Stimulated activated memory B cell treated with anti-CD40 and anti-IgM and Interleukin-4, amounts not matched to agents 10 μg/mL and 1 μg/mL and 100 μg/mL, for 72 hours (primary cell): ENCODE measurements around the gene CDX2.
A peak's percentile ranks its signal among the peaks of the same experiment; 100 is the strongest.

Source experiments
- ATAC-seq: fragments of 150-1000 bp; cut with Tn5 transposase; 2 replicates; pipeline ENCODE4 v1.10.0; 2021
- H3K27ac Mint-ChIP-seq: one replicate; pipeline ENCODE4 v1.8.0; 2022; ENCODE audit warnings: mild to moderate bottlenecking, mixed read lengths
- H3K27me3 Mint-ChIP-seq: one replicate; pipeline ENCODE4 v1.8.0; 2022; ENCODE audit warnings: mixed read lengths
- H3K36me3 Mint-ChIP-seq: one replicate; pipeline ENCODE4 v1.8.0; 2022; ENCODE audit warnings: mixed read lengths
- H3K4me1 Mint-ChIP-seq: one replicate; pipeline ENCODE4 v1.8.0; 2022; ENCODE audit warnings: mixed read lengths
- H3K4me3 Mint-ChIP-seq: one replicate; pipeline ENCODE4 v1.8.0; 2022; ENCODE audit warnings: mild to moderate bottlenecking, moderate library complexity, mixed read lengths
- H3K9me3 Mint-ChIP-seq: one replicate; pipeline ENCODE4 v1.8.0; 2022; ENCODE audit warnings: mixed read lengths

The CDX2 gene

DNA sequence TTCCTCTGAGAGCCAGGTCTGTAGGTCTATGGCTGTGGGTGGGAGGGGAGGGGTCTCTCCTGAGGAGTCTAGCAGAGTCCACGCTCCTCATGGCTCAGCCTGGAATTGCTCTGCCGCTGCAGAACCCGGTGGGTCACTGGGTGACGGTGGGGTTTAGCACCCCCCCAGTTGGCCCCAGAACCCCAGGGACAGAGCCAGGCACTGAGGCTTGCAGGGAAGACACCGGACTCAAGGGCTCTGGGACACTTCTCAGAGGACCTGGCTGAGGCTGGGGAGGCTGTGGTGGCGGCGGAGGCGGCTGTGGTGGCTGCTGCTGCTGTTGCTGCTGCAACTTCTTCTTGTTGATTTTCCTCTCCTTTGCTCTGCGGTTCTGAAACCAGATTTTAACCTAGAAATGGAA lies 6.1 kb downstream of the CDX2 start:
- Mint-ChIP-seq H3K36me3 (no peaks in the 10 kb centered on the region), H3K4me1 (peaks cover 33% of the 10 kb centered on the region), H3K27ac (no peak overlapping the region), H3K27me3 (peaks cover 81% of the 10 kb centered on the region), H3K9me3 (no peaks in the 10 kb centered on the region), H3K4me3 (no peak overlapping the region)
- ATAC-seq: no peak

- ATAC-seq: no peak
- H3K27ac Mint-ChIP-seq: no peak overlapping the region
- no peak overlapping the region for H3K4me3 Mint-ChIP-seq
- H3K36me3 Mint-ChIP-seq: no peaks in the 10 kb centered on the region
- peaks cover 74% of the 10 kb centered on the region for H3K27me3 Mint-ChIP-seq
- H3K4me1 Mint-ChIP-seq: peaks cover 26% of the 10 kb centered on the region
- H3K9me3 Mint-ChIP-seq: no peaks in the 10 kb centered on the region
Measured at GRCh38 chr13:27962128-27962841, 6.8 kb downstream of the CDX2 start.

- peak overlapping the region; percentile 41 for H3K4me3 Mint-ChIP-seq
- H3K36me3 Mint-ChIP-seq: no peaks in the 10 kb centered on the region
- ATAC-seq: no peak
- H3K27me3 Mint-ChIP-seq: peaks cover 66% of the 10 kb centered on the region
- peaks cover 22% of the 10 kb centered on the region for H3K4me1 Mint-ChIP-seq
- no peak overlapping the region for H3K27ac Mint-ChIP-seq
- H3K9me3 Mint-ChIP-seq: no peaks in the 10 kb centered on the region
Measured at GRCh38 chr13:27961227-27962085, 7.7 kb downstream of the CDX2 start.

GRCh38 chr13:27960362-27961226 lies 8.5 kb downstream of the CDX2 start:
- Mint-ChIP-seq H3K4me3 (peak overlapping the region; percentile 48), H3K9me3 (no peaks in the 10 kb centered on the region), H3K36me3 (no peaks in the 10 kb centered on the region), H3K4me1 (peaks cover 16% of the 10 kb centered on the region), H3K27me3 (peaks cover 66% of the 10 kb centered on the region), H3K27ac (no peak overlapping the region)
- peak; percentile 57 for ATAC-seq

DNA sequence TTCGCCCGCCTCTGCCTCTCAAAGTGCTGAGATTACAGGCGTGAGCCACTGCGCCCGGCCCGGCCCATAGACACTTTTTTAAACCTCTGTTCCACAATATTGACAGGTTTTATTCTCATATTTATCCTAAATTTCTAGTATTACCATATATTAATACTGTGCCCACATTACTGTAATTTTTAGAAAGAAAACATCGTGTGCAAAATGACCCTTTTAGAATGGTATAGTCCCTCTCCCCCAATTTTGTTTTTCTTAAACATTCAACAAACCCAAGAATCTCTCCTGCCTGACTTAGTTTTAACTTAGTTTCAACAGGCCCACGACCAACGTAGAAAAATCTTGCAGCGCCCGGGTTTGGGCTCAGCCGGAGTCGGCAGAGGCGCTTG lies 9.1 kb downstream of the CDX2 start:
- peaks cover 66% of the 10 kb centered on the region for H3K27me3 Mint-ChIP-seq
- no peaks in the 10 kb centered on the region for H3K36me3 Mint-ChIP-seq
- ATAC-seq: no peak
- no peaks in the 10 kb centered on the region for H3K9me3 Mint-ChIP-seq
- peaks cover 16% of the 10 kb centered on the region for H3K4me1 Mint-ChIP-seq
- peak overlapping the region; percentile 48 for H3K4me3 Mint-ChIP-seq
- H3K27ac Mint-ChIP-seq: no peak overlapping the region

DNA sequence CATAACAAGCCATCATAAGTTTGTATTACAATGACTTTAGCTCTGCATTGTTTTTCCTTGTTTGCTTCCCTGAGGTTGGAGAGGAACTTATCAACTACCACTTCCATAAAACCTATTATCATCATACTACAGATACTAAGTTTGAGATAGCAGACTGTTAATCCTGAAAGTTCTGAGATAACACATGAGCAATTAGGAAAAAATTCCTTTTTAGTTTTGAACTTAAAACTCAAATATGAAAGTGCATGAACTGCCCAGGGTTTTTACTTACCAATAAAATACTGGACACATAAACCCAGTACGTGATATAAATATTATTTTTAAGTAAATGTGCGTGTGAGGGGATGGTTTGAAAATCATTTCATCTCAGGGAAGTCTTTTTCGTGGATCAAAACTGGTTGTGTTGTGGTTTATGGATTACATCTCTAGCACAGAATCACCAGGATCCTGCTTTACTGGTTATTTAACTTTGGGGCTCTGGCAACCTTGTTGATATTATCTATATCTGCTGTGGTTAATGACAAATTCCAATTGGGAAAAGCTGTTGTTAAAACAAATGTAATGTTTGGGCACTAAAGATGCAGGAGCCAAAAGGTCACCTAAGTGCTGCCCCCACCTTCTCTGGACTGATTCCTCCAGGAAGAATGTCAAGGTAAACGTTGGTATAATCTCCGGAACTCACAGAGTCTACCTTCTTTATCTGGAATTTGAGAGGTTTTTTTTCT lies 12.4 kb downstream of the CDX2 start:
- ATAC-seq: no peak
- no peaks in the 10 kb centered on the region for H3K36me3 Mint-ChIP-seq
- H3K9me3 Mint-ChIP-seq: no peaks in the 10 kb centered on the region
- peaks cover 61% of the 10 kb centered on the region for H3K27me3 Mint-ChIP-seq
- no peak overlapping the region for H3K4me3 Mint-ChIP-seq
- H3K4me1 Mint-ChIP-seq: peaks cover 31% of the 10 kb centered on the region
- H3K27ac Mint-ChIP-seq: no peak overlapping the region

- H3K9me3 Mint-ChIP-seq: peaks cover under 1% of the 10 kb centered on the region
- no peak overlapping the region for H3K4me3 Mint-ChIP-seq
- peaks cover 61% of the 10 kb centered on the region for H3K27me3 Mint-ChIP-seq
- no peaks in the 10 kb centered on the region for H3K36me3 Mint-ChIP-seq
- peaks cover 16% of the 10 kb centered on the region for H3K4me1 Mint-ChIP-seq
- no peak overlapping the region for H3K27ac Mint-ChIP-seq
- no peak for ATAC-seq
Measured at GRCh38 chr13:27955014-27955591, 14.0 kb downstream of the CDX2 start.

DNA sequence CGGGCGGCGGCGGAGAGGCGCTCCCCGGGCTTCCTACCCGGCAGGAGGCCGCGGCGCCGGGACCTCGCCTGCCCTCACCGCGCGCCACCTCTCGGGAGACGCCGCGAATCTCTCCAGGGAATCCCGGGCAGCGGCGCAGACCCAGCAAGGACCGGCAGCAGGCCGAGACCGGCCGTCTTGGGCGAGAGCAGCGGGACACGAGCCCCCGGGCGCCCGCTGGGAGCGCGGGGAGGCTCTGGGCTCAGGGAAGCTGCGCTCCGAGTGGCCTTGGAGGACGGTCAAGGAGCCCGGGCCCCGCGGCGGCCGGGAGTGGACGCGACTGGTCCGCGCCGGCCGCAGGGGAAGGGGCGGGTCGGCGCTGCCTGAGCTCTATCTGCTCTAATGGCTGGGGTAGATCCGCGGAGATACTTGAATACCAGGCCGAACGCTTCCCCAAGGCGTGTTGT lies 14.7 kb downstream of the CDX2 start:
- Mint-ChIP-seq H3K4me3 (peak overlapping the region; percentile 76), H3K27ac (no peak overlapping the region), H3K4me1 (peaks cover 15% of the 10 kb centered on the region), H3K9me3 (peaks cover 4% of the 10 kb centered on the region), H3K36me3 (no peaks in the 10 kb centered on the region), H3K27me3 (peaks cover 57% of the 10 kb centered on the region)
- no peak for ATAC-seq

GRCh38 chr13:27953676-27954405 lies 15.3 kb downstream of the CDX2 start:
- H3K4me3 Mint-ChIP-seq: peak overlapping the region; percentile 76
- H3K4me1 Mint-ChIP-seq: peaks cover 15% of the 10 kb centered on the region
- no peak overlapping the region for H3K27ac Mint-ChIP-seq
- H3K9me3 Mint-ChIP-seq: peaks cover 4% of the 10 kb centered on the region
- H3K27me3 Mint-ChIP-seq: peaks cover 59% of the 10 kb centered on the region
- peak; percentile 82 for ATAC-seq
- H3K36me3 Mint-ChIP-seq: no peaks in the 10 kb centered on the region

DNA sequence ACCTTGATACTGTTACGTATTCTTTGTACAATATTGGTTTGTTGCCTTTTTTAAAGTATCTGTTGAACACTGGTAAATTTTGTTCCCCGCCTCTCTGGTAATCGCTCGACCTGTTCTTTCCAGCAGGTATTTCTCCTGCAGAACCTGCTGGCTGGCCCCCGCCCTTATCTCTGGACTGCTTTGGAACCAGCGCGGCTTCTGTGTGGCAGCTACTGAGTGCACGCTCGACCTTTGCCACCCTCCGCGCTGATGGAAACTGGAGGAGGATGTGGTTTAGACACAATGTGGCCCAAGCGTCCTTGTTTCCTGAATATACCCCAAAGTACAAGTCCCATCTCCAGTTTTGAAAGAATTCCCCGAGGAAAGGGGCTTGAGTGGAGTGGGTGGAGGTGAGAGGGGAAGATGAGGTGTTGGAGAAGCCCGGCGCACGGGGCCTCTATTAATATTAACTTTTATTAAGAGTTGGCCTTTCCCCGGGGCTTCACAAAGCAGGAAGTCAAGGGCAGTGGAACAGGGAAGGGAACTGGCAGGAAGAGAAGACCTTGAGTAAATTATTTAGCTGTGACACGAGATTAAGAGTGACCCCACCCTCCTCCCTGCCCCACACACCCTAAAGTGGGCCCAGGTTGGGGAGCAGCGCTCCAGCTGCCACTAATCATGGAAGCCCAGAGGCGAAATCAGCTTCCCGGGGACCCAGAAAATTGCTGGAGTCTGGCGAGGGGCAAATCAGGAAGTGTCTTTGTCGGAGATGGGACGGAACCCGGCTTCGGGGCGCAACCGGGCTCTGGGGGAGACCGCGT lies 16.0 kb downstream of the CDX2 start:
- peaks cover 64% of the 10 kb centered on the region for H3K27me3 Mint-ChIP-seq
- H3K9me3 Mint-ChIP-seq: peaks cover 6% of the 10 kb centered on the region
- H3K4me3 Mint-ChIP-seq: peak overlapping the region; percentile 62
- ATAC-seq: no peak
- no peaks in the 10 kb centered on the region for H3K36me3 Mint-ChIP-seq
- H3K27ac Mint-ChIP-seq: no peak overlapping the region
- peaks cover 15% of the 10 kb centered on the region for H3K4me1 Mint-ChIP-seq

DNA sequence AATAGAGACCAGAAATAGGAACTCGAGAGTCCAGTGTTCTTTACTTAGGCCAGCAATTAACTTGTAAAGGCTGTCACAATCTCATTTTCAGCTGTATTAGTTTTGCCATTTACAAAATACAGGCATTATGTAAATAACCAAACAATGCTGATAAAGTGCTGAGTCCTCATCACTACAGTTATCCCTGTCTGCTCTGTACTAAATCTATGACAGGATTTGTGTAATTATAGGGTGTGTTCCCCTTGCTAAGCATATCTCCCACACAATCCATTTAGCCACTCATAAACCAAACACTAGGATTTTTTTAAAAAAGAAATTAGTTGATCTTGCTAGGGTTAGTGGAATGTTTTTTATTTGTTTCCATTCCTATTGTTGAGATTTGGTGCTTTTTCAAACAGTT lies 26.1 kb downstream of the CDX2 start:
- no peak for ATAC-seq
- Mint-ChIP-seq H3K4me1 (no peaks in the 10 kb centered on the region), H3K4me3 (no peak overlapping the region), H3K27me3 (peaks cover 14% of the 10 kb centered on the region), H3K9me3 (peaks cover 12% of the 10 kb centered on the region), H3K27ac (no peak overlapping the region), H3K36me3 (no peaks in the 10 kb centered on the region)

DNA sequence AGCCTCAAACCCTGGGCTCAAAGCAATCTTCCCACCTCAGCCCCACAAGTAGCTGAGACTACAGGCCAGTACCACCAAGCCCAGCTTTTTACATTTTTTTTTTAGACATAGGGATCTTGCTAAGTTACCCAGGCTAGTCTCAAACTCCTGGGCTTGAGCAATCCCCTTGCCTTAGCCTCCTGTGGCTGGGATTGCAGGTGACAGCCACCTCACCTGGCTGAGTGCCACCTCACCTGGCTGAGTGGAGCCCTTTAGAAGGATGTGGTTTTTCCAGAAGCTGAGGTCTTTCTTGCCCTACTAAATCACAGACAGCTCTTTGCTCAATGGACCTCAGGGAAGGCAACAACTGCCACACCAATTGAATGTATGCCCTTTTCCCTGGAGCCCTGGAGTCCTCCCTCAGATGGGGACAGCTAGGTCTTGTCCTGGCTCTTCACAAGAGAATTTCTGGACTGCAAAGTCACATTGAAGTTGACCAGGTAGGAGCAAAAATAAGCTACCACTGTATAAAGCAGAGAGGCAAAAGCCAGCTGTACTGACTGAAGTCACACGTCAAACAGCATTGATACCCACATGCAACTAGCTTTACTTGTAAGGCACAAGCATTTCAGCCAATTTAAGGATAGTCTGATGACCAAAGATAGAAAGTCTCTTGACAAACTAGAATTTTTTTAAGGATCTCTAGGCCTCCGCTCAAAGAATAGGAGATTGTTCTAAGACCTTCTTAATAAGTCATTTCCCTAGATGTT lies 35.4 kb downstream of the CDX2 start:
- no peak overlapping the region for H3K4me3 Mint-ChIP-seq
- no peak overlapping the region for H3K27ac Mint-ChIP-seq
- peaks cover 35% of the 10 kb centered on the region for H3K27me3 Mint-ChIP-seq
- no peaks in the 10 kb centered on the region for H3K36me3 Mint-ChIP-seq
- no peak for ATAC-seq
- H3K4me1 Mint-ChIP-seq: no peaks in the 10 kb centered on the region
- H3K9me3 Mint-ChIP-seq: no peaks in the 10 kb centered on the region

DNA sequence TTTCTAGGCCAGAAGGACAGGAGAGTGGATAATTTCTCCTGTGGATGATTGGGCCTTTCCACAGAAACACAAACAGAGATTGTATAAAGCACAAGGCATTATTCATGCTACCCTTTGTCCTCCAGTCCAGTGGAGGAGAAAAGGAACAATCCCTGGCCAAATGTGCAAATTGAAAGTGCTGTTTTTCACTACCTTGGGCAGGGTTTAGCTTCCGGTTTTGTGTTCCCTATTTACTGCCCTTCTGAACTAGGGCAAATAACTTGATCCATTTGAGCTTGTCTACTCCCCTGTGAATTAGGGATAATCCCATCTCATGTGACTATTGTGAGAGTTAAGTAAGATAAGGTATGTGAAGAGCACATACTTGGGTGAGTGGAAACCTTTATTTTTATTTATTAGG lies 36.0 kb downstream of the CDX2 start:
- Mint-ChIP-seq H3K27ac (no peak overlapping the region), H3K36me3 (no peaks in the 10 kb centered on the region), H3K27me3 (peaks cover 41% of the 10 kb centered on the region), H3K9me3 (no peaks in the 10 kb centered on the region), H3K4me3 (no peak overlapping the region), H3K4me1 (peaks cover 2% of the 10 kb centered on the region)
- ATAC-seq: no peak
